ENCODE results near the gene LAMC3. TPM values are rescaled to one million over a fixed set of nuclear protein-coding genes. Genes with fewer than 3 reads are reported as not detected.
A peak's percentile ranks its signal among the peaks of the same experiment; 100 is the strongest.

The LAMC3 gene
- total RNA-seq, 1 experiment from 2014 or later = 0.36 TPM

DNA sequence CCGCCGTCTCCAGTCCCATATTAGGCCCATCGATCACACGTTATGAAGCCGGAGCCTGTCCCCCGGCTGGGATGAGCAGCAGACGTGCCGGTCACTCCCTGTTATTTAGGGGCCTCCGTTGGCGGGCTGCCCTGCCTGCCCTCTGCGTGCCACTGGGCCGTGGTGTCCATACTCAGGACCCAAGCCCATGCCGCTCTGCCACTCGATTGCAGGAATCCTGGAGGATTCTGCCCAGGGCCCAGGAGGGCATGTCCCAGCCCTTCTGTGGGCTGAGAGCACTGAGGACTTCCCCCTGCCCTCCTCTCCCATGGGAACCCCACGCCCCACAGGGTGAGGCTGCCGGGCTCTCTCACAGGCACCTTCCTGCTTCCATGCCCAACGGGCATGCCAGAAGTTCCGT is 19.6 kb upstream of the LAMC3 start:
- Mint-ChIP-seq H3K4me3 (ENCODE audit: unreplicated experiment) (no peak overlapping the region), H3K27me3 (ENCODE audit: insufficient read depth, unreplicated experiment) (peaks cover 8% of the 10 kb centered on the region), H3K4me1 (ENCODE audit: low read depth, unreplicated experiment) (no peaks in the 10 kb centered on the region), H3K27ac (ENCODE audit: unreplicated experiment) (no peak overlapping the region), H3K9me3 (ENCODE audit: unreplicated experiment) (no peaks in the 10 kb centered on the region), H3K36me3 (ENCODE audit: insufficient read depth, unreplicated experiment) (no peaks in the 10 kb centered on the region)
- no peaks in the 10 kb centered on the region for H3K36me3 ChIP-seq (ENCODE audit: control insufficient read depth, insufficient read depth, low read length)
- no TSS peak for BruUV-seq (replicated peaks)
- CTCF ChIA-PET = no interaction called here
- H3K4me3 ChIP-seq (ENCODE audit: low read depth, low read length) = no peak overlapping the region
- no peaks in the 10 kb centered on the region for H3K27me3 ChIP-seq (replicated peaks; ENCODE audit: control insufficient read depth, insufficient read depth, low read length)
- H3K4me1 ChIP-seq = no peaks in the 10 kb centered on the region
- TF ChIP-seq, protein P1, sequence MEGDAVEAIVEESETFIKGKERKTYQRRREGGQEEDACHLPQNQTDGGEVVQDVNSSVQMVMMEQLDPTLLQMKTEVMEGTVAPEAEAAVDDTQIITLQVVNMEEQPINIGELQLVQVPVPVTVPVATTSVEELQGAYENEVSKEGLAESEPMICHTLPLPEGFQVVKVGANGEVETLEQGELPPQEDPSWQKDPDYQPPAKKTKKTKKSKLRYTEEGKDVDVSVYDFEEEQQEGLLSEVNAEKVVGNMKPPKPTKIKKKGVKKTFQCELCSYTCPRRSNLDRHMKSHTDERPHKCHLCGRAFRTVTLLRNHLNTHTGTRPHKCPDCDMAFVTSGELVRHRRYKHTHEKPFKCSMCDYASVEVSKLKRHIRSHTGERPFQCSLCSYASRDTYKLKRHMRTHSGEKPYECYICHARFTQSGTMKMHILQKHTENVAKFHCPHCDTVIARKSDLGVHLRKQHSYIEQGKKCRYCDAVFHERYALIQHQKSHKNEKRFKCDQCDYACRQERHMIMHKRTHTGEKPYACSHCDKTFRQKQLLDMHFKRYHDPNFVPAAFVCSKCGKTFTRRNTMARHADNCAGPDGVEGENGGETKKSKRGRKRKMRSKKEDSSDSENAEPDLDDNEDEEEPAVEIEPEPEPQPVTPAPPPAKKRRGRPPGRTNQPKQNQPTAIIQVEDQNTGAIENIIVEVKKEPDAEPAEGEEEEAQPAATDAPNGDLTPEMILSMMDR (IDR thresholded peaks at IDR 0.05; ENCODE audit: insufficient read depth in 1 of 2, low read depth in 1 of 2, low read length in 1 of 2, severe bottlenecking in 1 of 2, unreplicated experiment in 1 of 2) = no peak
- DNase-seq = no peak
- intact Hi-C loops (cut with micrococcal nuclease; ENCODE audit: unreplicated experiment) = no loop called here
- POLR2A ChIA-PET = no interaction called here
- no peaks in the 10 kb centered on the region for H3K9me3 ChIP-seq

DNA sequence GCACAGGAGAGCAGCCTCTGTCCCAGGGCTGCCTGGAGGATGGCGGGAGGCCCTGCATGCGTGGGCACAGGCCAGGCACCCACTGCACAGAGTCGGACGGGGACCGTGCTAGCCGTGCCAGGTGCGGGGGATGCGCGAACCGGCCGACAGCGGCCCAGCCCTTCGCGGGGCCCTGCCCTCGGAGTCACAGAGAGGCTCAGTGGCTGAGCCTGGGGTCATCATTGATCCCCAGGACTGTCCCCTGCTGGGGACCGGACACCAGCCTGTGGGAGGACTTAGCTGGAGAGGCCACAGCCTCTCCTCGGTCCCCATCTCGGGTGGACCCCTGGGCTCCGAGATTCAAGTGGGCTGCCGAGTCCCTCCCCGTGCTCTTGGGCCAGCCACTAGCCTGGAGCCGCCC is 19.1 kb upstream of the LAMC3 start:
- CTCF ChIA-PET = no interaction called here
- H3K9me3 Mint-ChIP-seq (ENCODE audit: unreplicated experiment) = no peaks in the 10 kb centered on the region

GRCh38 chr9:130990306-130990977 is 18.5 kb upstream of the LAMC3 start:
- Mint-ChIP-seq H3K4me3 (ENCODE audit: unreplicated experiment) (no peak overlapping the region), H3K27me3 (ENCODE audit: insufficient read depth, unreplicated experiment) (peaks cover 8% of the 10 kb centered on the region), H3K9me3 (ENCODE audit: unreplicated experiment) (no peaks in the 10 kb centered on the region), H3K27ac (ENCODE audit: unreplicated experiment) (no peak overlapping the region), H3K36me3 (ENCODE audit: insufficient read depth, unreplicated experiment) (no peaks in the 10 kb centered on the region), H3K4me1 (ENCODE audit: low read depth, unreplicated experiment) (no peaks in the 10 kb centered on the region)
- Histone ChIP-seq H3K9me3 (no peaks in the 10 kb centered on the region), H3K4me1 (no peaks in the 10 kb centered on the region), H3K4me3 (ENCODE audit: low read depth, low read length) (no peak overlapping the region), H3K27me3 (replicated peaks; ENCODE audit: control insufficient read depth, insufficient read depth, low read length) (no peaks in the 10 kb centered on the region), H3K36me3 (ENCODE audit: control insufficient read depth, insufficient read depth, low read length) (no peaks in the 10 kb centered on the region)
- TF ChIP-seq, protein P1 (IDR thresholded peaks at IDR 0.05; ENCODE audit: insufficient read depth in 1 of 2, low read depth in 1 of 2, low read length in 1 of 2, severe bottlenecking in 1 of 2, unreplicated experiment in 1 of 2) = no peak
- ChIA-PET POLR2A (no interaction called here), CTCF (no interaction called here)
- BruUV-seq (replicated peaks) = no TSS peak
- DNase-seq = peak in 1 of 2 experiments; percentile 27
- intact Hi-C loops (cut with micrococcal nuclease; ENCODE audit: unreplicated experiment) = no loop called here

More for the DNA sequence above, 19.1 kb upstream of the LAMC3 start:
- no peak for DNase-seq
- no peaks in the 10 kb centered on the region for H3K9me3 ChIP-seq
- Mint-ChIP-seq H3K4me1 (ENCODE audit: low read depth, unreplicated experiment) (no peaks in the 10 kb centered on the region), H3K27ac (ENCODE audit: unreplicated experiment) (no peak overlapping the region), H3K4me3 (ENCODE audit: unreplicated experiment) (no peak overlapping the region), H3K36me3 (ENCODE audit: insufficient read depth, unreplicated experiment) (no peaks in the 10 kb centered on the region), H3K27me3 (ENCODE audit: insufficient read depth, unreplicated experiment) (peaks cover 8% of the 10 kb centered on the region)
- no peaks in the 10 kb centered on the region for H3K27me3 ChIP-seq (replicated peaks; ENCODE audit: control insufficient read depth, insufficient read depth, low read length)
- intact Hi-C loops (cut with micrococcal nuclease; ENCODE audit: unreplicated experiment) = no loop called here
- no TSS peak for BruUV-seq (replicated peaks)
- TF ChIP-seq, protein P1 (IDR thresholded peaks at IDR 0.05; ENCODE audit: insufficient read depth in 1 of 2, low read depth in 1 of 2, low read length in 1 of 2, severe bottlenecking in 1 of 2, unreplicated experiment in 1 of 2) = no peak
- H3K36me3 ChIP-seq (ENCODE audit: control insufficient read depth, insufficient read depth, low read length) = no peaks in the 10 kb centered on the region
- H3K4me3 ChIP-seq (ENCODE audit: low read depth, low read length) = no peak overlapping the region
- POLR2A ChIA-PET = no interaction called here
- H3K4me1 ChIP-seq = no peaks in the 10 kb centered on the region
